Neural progenitor cell (in vitro differentiated cells): ENCODE data around the gene KRTAP10-6.

ENCODE experiments used
- CTCF ChIP-seq: fragments of 200-600 bp; sonication (generic); IDR thresholded peaks from 2 replicates; pipeline ENCODE4 v1.5.1; 2017; ENCODE audit warnings: antibody characterized with exemption, mild to moderate bottlenecking
- EZH2 ChIP-seq: fragments of 200-600 bp; sonication (generic); IDR thresholded peaks from 2 replicates; pipeline ENCODE4 v1.6.1; 2017; ENCODE audit warnings: antibody characterized with exemption, mild to moderate bottlenecking, moderate library complexity

GRCh38 chr21:44548922-44549321 is 43.4 kb downstream of the KRTAP10-6 start:
- TF ChIP-seq CTCF (no peak), EZH2 (no peak)
